HepG2 (cell line): ENCODE data around the gene TSHZ2. TPM values are rescaled to one million over a fixed set of nuclear protein-coding genes. Genes with fewer than 3 reads are reported as not detected.

Source experiments
- ATAC-seq: fragments of 200-7000 bp; cut with Tn5 transposase; 3 replicates; pipeline ENCODE4 v1.9.1; 2020; ENCODE audit warnings: mild to moderate bottlenecking, moderate library complexity
- BruUV-seq: library from RNA; stranded (reverse); fragments of 400-500 nt; replicated peaks from 2 replicates; lab custom pipeline; 2021; lab: Mats Ljungman, UMichigan
- CTCF ChIA-PET: fragments of 300-600 bp; formaldehyde crosslinking; extraction: SDS; loops from one replicate; lab custom pipeline; 2021; ENCODE audit warnings: low total read pairs, inconsistent platforms, low intra/inter-chr PET ratio; lab: Yijun Ruan, JAX
- POLR2A ChIA-PET: fragments of 350-600 bp; sonication (Branson Sonifier 250); formaldehyde crosslinking; loops from one replicate; lab custom pipeline; 2020; ENCODE audit warnings: antibody characterized with exemption, inconsistent platforms; lab: Yijun Ruan, JAX
- DNase-seq: peaks from one replicate; pipeline ENCODE4 v3.0.0-alpha.2; 2015; ENCODE audit warnings: low spot score
- FAIRE-seq: peaks from 3 replicates; lab custom pipeline; 2011; peaks lifted over from hg19 to GRCh38; lab: Jason Lieb, UNC
- H2AFZ ChIP-seq: one replicate; pipeline ENCODE4 v1.6.1; 2011; ENCODE audit warnings: low read length, inconsistent platforms
- H3K27ac ChIP-seq: fragments of 300-600 bp; 3 replicates; pipeline ENCODE4 v1.8.0; 2011; ENCODE audit warnings: mixed run types, mild to moderate bottlenecking, mixed read lengths, low read length, inconsistent platforms; ENCODE audit not compliant: insufficient read depth; ENCODE audit errors: extremely low read length
- H3K27me3 ChIP-seq, 2 experiments: fragments of 200-600 bp in 1 of 2; 2 replicates in 1 of 2; 3 replicates in 1 of 2; pipeline versions ENCODE4 v1.6.0 to v1.8.0; 2011; ENCODE audit warnings: low read length in 2 of 2, mild to moderate bottlenecking in 2 of 2, moderate library complexity in 2 of 2, inconsistent platforms in 1 of 2; ENCODE audit not compliant: insufficient read depth in 2 of 2, control insufficient read depth in 1 of 2
- H3K36me3 ChIP-seq, 2 experiments: fragments of 200-600 bp in 1 of 2; replicated peaks in 1 of 2; 2 replicates in 1 of 2; 3 replicates in 1 of 2; pipeline versions ENCODE4 v1.5.1 to v1.8.0; 2011; ENCODE audit warnings: low read length in 2 of 2, inconsistent platforms in 1 of 2; ENCODE audit not compliant: insufficient read depth in 2 of 2, control insufficient read depth in 1 of 2
- H3K4me1 ChIP-seq: 2 replicates; pipeline ENCODE4 v1.5.1; 2012; ENCODE audit warnings: low read length, inconsistent platforms; ENCODE audit not compliant: insufficient read depth
- H3K4me2 ChIP-seq: 2 replicates; pipeline ENCODE4 v1.6.0; 2011; ENCODE audit warnings: low read depth, low read length, inconsistent platforms
- H3K4me3 ChIP-seq, 3 experiments: fragments of 200-600 bp in 1 of 3; sonication (generic), shearing (Covaris generic) in 1 of 3; replicated peaks in 1 of 3; 2 replicates each; pipeline ENCODE4 v1.5.1; 2011 to 2016; ENCODE audit warnings: low read length in 3 of 3, inconsistent platforms in 2 of 3, low read depth in 2 of 3, mild to moderate bottlenecking in 2 of 3, control low read depth in 1 of 3, mixed read lengths in 1 of 3; ENCODE audit not compliant: insufficient read depth in 1 of 3
- H3K79me2 ChIP-seq: one replicate; pipeline ENCODE4 v1.6.1; 2011; ENCODE audit warnings: low read length, inconsistent platforms; ENCODE audit not compliant: insufficient read depth
- H3K9ac ChIP-seq: 2 replicates; pipeline ENCODE4 v1.6.0; 2011; ENCODE audit warnings: mild to moderate bottlenecking, low read depth, low read length, inconsistent platforms; ENCODE audit not compliant: insufficient read depth
- H3K9me3 ChIP-seq: 2 replicates; pipeline ENCODE4 v1.5.1; 2012; ENCODE audit warnings: mild to moderate bottlenecking, low read length
- H4K20me1 ChIP-seq: 2 replicates; pipeline ENCODE4 v1.6.0; 2011; ENCODE audit warnings: inconsistent platforms, mild to moderate bottlenecking, low read length, moderate library complexity; ENCODE audit not compliant: insufficient read depth
- BCL6 ChIP-seq: IDR thresholded peaks from 2 replicates; pipeline ENCODE4 v1.6.1; 2016; ENCODE audit warnings: missing genetic modification reagents, missing compliant biosample characterization
- FOXK2 ChIP-seq: fragments of 450-650 bp; IDR thresholded peaks from 2 replicates; pipeline ENCODE4 v1.6.1; 2016
- HMGA1 ChIP-seq: sonication (generic); formaldehyde crosslinking; conservative IDR thresholded peaks from 2 replicates; pipeline ENCODE4 v1.4.0; 2020; ENCODE audit warnings: missing genetic modification reagents
- HOXA3 ChIP-seq: sonication (generic); formaldehyde crosslinking; IDR thresholded peaks from 2 replicates; pipeline ENCODE4 v1.5.0; 2020; ENCODE audit warnings: missing genetic modification reagents
- ZBTB21 ChIP-seq: sonication (generic); formaldehyde crosslinking; IDR thresholded peaks from 2 replicates; pipeline ENCODE4 v1.4.0; 2020; ENCODE audit warnings: missing genetic modification reagents
- ZBTB7B ChIP-seq: sonication (generic); formaldehyde crosslinking; IDR thresholded peaks from 2 replicates; pipeline ENCODE4 v1.4.0; 2020; ENCODE audit warnings: missing genetic modification reagents
- ZKSCAN8 ChIP-seq: IDR thresholded peaks from 2 replicates; pipeline ENCODE4 v1.6.1; 2016; ENCODE audit warnings: borderline replicate concordance, missing genetic modification reagents, missing compliant biosample characterization
- ZNF263 ChIP-seq: sonication (generic); formaldehyde crosslinking; IDR thresholded peaks from 2 replicates; pipeline ENCODE4 v1.4.0; 2020; ENCODE audit warnings: missing genetic modification reagents
- ZNF543 ChIP-seq: sonication (generic); formaldehyde crosslinking; IDR thresholded peaks from 2 replicates; pipeline ENCODE4 v1.4.0; 2020; ENCODE audit warnings: mild to moderate bottlenecking, missing genetic modification reagents
- WGBS: methylation state at CpG from one replicate; pipeline ENCODE4 v1.1.6; 2017; ENCODE audit warnings: low lambda C conversion rate; 5-methylcytosine and 5-hydroxymethylcytosine counted together
- in situ Hi-C: cut with HindIII; loops from 2 replicates; pipeline ENCODE4 v1.10.0; 2017; ENCODE audit warnings: low pct_unique_long_range_greater_than_20kb; ENCODE audit not compliant: extremely low pct_ligation_motif_present
- intact Hi-C: fragments of 100-400 bp; cut with micrococcal nuclease; formaldehyde crosslinking; loops from one replicate; pipeline ENCODE4 v1.10.0; 2022; ENCODE audit not compliant: unreplicated experiment
- polyA plus RNA-seq, 8 experiments: library from polyadenylated mRNA; depleted of rRNA in 3 of 8; stranded (reverse) in 7 of 8; unstranded in 1 of 8; fragments of >200 nt; fragmentation: Illumina TruSeq in 4 of 8; extraction: Trizol in 4 of 8; gene quantifications; 2 replicates each; pipeline versions ENCODE4 v1.2.1 to v1.2.3, GENCODE V29; 2011 to 2016; ENCODE audit warnings: low read depth in 4 of 8, missing spikeins in 1 of 8, mixed read lengths in 1 of 8; ENCODE audit not compliant: insufficient read depth in 1 of 8
- total RNA-seq, 5 experiments: library from RNA; depleted of rRNA; stranded (reverse); fragments of >200 nt; fragmentation: Illumina TruSeq; extraction: Trizol; gene quantifications; 2 replicates each; pipeline ENCODE4 v1.2.3, GENCODE V29; 2016; ENCODE audit warnings: low read depth in 1 of 5
- TF ChIP-seq, protein P1 (sequence below): sonication (generic); formaldehyde crosslinking; IDR thresholded peaks from 2 replicates; pipeline ENCODE4 v1.5.0; 2020; ENCODE audit warnings: missing genetic modification reagents
- TF ChIP-seq, protein P2 (sequence below): sonication (generic); formaldehyde crosslinking; IDR thresholded peaks from 2 replicates; pipeline ENCODE4; 2020; ENCODE audit warnings: missing genetic modification reagents, mild to moderate bottlenecking, borderline replicate concordance
- TF ChIP-seq, protein P3 (sequence below): sonication (generic); formaldehyde crosslinking; IDR thresholded peaks from 2 replicates; pipeline ENCODE4 v1.8.1; 2023; ENCODE audit warnings: mild to moderate bottlenecking, moderate library complexity, missing genetic modification reagents
- TF ChIP-seq, protein P4 (sequence below): sonication (generic); formaldehyde crosslinking; conservative IDR thresholded peaks from 2 replicates; pipeline ENCODE4 v1.8.0; 2022; ENCODE audit warnings: low read depth, missing genetic modification reagents
- TF ChIP-seq, protein P5 (sequence below): IDR thresholded peaks from 2 replicates; pipeline ENCODE4 v1.6.1; 2016

TSHZ2 gene
- total and polyA plus RNA-seq, 2 of the 13 experiments (the other 11 are each of a cell fraction or from before 2014, with no cell fraction given), result 0.01 TPM; not detected in 1

DNA sequence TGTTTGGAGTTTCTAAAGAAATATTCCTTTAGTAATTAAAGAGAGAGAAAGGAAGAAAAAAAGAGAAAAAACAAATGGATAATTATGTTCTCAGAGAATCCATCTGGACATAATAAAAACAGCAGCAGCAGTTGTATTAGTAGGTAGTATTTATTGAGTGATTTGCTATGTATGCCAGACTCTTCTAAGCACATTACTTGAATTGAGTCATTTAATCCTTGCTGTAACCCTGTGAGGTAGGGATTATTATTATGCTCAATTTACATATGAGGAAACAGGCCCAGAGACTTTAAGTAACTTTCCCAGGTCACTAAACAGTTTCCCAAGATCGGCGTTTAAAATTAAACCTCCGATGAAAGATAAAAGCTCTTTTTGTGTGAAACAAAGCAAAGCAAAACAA, 238.8 kb downstream of the TSHZ2 start:
- Histone ChIP-seq H3K4me3 (no peak overlapping the region), H3K36me3 (no peaks in the 10 kb centered on the region), H3K27me3 (peaks cover 0 to 2% of the 10 kb centered on the region in 2 experiments; a peak in 1 of 5 replicates), H3K4me1 (no peaks in the 10 kb centered on the region), H3K27ac (no peak overlapping the region), H3K4me2 (no peak overlapping the region), H3K79me2 (no peaks in the 10 kb centered on the region), H2AFZ (no peak overlapping the region), H4K20me1 (no peaks in the 10 kb centered on the region), H3K9ac (no peak overlapping the region), H3K9me3 (no peaks in the 10 kb centered on the region)
- ChIA-PET POLR2A (no interaction called here), CTCF (no interaction called here)
- intact Hi-C loops (loop anchor here (10.0 kb wide), 1 partner anchor 266 kb away; no protein-coding TSS in a partner anchor), in situ Hi-C loops (loop anchor here (5.0 to 25.0 kb wide), 3 partner anchors 326 to 896 kb away; no protein-coding TSS in a partner anchor)
- WGBS, result 73% methylated on average over 3 of the region's 3 CpGs
- DNase-seq, result no peak
- no peak for ATAC-seq
- no peak for FAIRE-seq
- BruUV-seq, result no TSS peak
- TF ChIP-seq HMGA1 (CRISPR knock-in tag) (no peak), ZBTB21 (CRISPR knock-in tag) (no peak), ZBTB7B (CRISPR knock-in tag) (no peak), ZNF263 (CRISPR knock-in tag) (no peak), ZNF543 (CRISPR knock-in tag) (no peak), FOXK2 (no peak), BCL6 (no peak), HOXA3 (CRISPR knock-in tag) (no peak), ZKSCAN8 (CRISPR knock-in tag) (no peak)
- TF ChIP-seq, protein P1, sequence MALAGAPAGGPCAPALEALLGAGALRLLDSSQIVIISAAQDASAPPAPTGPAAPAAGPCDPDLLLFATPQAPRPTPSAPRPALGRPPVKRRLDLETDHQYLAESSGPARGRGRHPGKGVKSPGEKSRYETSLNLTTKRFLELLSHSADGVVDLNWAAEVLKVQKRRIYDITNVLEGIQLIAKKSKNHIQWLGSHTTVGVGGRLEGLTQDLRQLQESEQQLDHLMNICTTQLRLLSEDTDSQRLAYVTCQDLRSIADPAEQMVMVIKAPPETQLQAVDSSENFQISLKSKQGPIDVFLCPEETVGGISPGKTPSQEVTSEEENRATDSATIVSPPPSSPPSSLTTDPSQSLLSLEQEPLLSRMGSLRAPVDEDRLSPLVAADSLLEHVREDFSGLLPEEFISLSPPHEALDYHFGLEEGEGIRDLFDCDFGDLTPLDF (CRISPR knock-in tag), result no peak
- TF ChIP-seq, protein P2, sequence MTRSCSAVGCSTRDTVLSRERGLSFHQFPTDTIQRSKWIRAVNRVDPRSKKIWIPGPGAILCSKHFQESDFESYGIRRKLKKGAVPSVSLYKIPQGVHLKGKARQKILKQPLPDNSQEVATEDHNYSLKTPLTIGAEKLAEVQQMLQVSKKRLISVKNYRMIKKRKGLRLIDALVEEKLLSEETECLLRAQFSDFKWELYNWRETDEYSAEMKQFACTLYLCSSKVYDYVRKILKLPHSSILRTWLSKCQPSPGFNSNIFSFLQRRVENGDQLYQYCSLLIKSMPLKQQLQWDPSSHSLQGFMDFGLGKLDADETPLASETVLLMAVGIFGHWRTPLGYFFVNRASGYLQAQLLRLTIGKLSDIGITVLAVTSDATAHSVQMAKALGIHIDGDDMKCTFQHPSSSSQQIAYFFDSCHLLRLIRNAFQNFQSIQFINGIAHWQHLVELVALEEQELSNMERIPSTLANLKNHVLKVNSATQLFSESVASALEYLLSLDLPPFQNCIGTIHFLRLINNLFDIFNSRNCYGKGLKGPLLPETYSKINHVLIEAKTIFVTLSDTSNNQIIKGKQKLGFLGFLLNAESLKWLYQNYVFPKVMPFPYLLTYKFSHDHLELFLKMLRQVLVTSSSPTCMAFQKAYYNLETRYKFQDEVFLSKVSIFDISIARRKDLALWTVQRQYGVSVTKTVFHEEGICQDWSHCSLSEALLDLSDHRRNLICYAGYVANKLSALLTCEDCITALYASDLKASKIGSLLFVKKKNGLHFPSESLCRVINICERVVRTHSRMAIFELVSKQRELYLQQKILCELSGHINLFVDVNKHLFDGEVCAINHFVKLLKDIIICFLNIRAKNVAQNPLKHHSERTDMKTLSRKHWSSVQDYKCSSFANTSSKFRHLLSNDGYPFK (CRISPR knock-in tag), result no peak
- TF ChIP-seq, protein P3, sequence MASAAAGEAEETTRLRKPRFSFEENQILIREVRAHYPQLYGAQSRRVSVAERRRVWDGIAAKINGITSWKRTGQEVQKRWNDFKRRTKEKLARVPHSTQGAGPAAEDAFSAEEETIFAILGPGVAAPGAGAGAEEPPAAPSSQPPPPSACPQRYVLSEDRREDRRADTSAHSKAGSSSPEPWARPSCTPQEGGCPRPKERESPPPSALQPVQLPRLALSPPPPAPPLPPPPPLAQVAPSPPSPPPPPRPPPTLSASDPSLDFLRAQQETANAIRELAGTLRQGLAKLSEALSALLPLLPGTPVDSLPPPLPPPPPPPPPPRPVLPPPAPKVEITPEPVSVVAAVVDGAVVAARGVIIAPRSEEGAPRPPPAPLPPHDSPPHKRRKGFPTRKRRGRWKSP (CRISPR knock-in tag), result no peak
- TF ChIP-seq, protein P4, sequence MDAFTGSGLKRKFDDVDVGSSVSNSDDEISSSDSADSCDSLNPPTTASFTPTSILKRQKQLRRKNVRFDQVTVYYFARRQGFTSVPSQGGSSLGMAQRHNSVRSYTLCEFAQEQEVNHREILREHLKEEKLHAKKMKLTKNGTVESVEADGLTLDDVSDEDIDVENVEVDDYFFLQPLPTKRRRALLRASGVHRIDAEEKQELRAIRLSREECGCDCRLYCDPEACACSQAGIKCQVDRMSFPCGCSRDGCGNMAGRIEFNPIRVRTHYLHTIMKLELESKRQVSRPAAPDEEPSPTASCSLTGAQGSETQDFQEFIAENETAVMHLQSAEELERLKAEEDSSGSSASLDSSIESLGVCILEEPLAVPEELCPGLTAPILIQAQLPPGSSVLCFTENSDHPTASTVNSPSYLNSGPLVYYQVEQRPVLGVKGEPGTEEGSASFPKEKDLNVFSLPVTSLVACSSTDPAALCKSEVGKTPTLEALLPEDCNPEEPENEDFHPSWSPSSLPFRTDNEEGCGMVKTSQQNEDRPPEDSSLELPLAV (CRISPR knock-in tag), result no peak
- TF ChIP-seq, protein P5, sequence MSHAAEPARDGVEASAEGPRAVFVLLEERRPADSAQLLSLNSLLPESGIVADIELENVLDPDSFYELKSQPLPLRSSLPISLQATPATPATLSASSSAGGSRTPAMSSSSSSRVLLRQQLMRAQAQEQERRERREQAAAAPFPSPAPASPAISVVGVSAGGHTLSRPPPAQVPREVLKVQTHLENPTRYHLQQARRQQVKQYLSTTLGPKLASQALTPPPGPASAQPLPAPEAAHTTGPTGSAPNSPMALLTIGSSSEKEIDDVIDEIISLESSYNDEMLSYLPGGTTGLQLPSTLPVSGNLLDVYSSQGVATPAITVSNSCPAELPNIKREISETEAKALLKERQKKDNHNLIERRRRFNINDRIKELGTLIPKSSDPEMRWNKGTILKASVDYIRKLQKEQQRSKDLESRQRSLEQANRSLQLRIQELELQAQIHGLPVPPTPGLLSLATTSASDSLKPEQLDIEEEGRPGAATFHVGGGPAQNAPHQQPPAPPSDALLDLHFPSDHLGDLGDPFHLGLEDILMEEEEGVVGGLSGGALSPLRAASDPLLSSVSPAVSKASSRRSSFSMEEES (CRISPR knock-in tag), result no peak
